ENCODE results near the gene CDK5. TPM values are rescaled to one million over a fixed set of nuclear protein-coding genes. Genes with fewer than 3 reads are reported as not detected.

CDK5 gene
- total RNA-seq, 1 donor from 2014 or later = 47.9 TPM

GRCh38 chr7:151035026-151035717 is 22.5 kb downstream of the CDK5 start:
- FAIRE-seq = no peak
- H3K4me1 Mint-ChIP-seq (ENCODE audit: low read depth, unreplicated experiment) = peaks cover 20% of the 10 kb centered on the region
- H3K27me3 Mint-ChIP-seq (ENCODE audit: low read depth, unreplicated experiment) = no peaks in the 10 kb centered on the region
- no peaks in the 10 kb centered on the region for H3K9me3 Mint-ChIP-seq (ENCODE audit: unreplicated experiment)
- TF ChIP-seq CTCF (IDR thresholded peaks at IDR 0.05; ENCODE audit: insufficient read depth, low read depth, low read length) (no peak), EZH2 (IDR thresholded peaks at IDR 0.05; ENCODE audit: insufficient read depth, low read length) (no peak)
- H3K4me3 Mint-ChIP-seq (ENCODE audit: unreplicated experiment) = no peak overlapping the region
- peaks cover 5% of the 10 kb centered on the region for H3K36me3 ChIP-seq (ENCODE audit: insufficient read depth, low read length)
- H3K4me2 ChIP-seq (ENCODE audit: low read length) = no peak overlapping the region
- no peak overlapping the region for H3K27ac ChIP-seq (ENCODE audit: low read depth, low read length)
- H3K9ac ChIP-seq (ENCODE audit: low read length) = no peak overlapping the region
- H3K79me2 ChIP-seq (ENCODE audit: insufficient read depth, low read length) = peaks cover 2% of the 10 kb centered on the region
- H3K4me1 ChIP-seq (ENCODE audit: insufficient read depth, low read length) = peaks cover 19% of the 10 kb centered on the region
- peaks cover 11% of the 10 kb centered on the region for H3K36me3 Mint-ChIP-seq (ENCODE audit: low read depth, unreplicated experiment)
- H2AFZ ChIP-seq (ENCODE audit: low read depth, low read length) = no peak overlapping the region
- no peak for DNase-seq (ENCODE audit: low read depth)
- H3K27ac Mint-ChIP-seq (ENCODE audit: unreplicated experiment) = no peak overlapping the region
- no peak overlapping the region for H3K4me3 ChIP-seq (ENCODE audit: insufficient read depth, low read depth, low read length)
- no peaks in the 10 kb centered on the region for H3K27me3 ChIP-seq (ENCODE audit: insufficient read depth, low read length)
- no peaks in the 10 kb centered on the region for H4K20me1 ChIP-seq (ENCODE audit: insufficient read depth, low read length)
- H3K9me3 ChIP-seq (ENCODE audit: insufficient read depth, low read depth, low read length) = no peaks in the 10 kb centered on the region

GRCh38 chr7:151034312-151035025 is 23.2 kb downstream of the CDK5 start:
- Histone ChIP-seq H2AFZ (ENCODE audit: low read depth, low read length) (no peak overlapping the region), H3K4me3 (ENCODE audit: insufficient read depth, low read depth, low read length) (no peak overlapping the region), H3K9me3 (ENCODE audit: insufficient read depth, low read depth, low read length) (no peaks in the 10 kb centered on the region), H3K4me1 (ENCODE audit: insufficient read depth, low read length) (peaks cover 12% of the 10 kb centered on the region), H4K20me1 (ENCODE audit: insufficient read depth, low read length) (no peaks in the 10 kb centered on the region), H3K36me3 (ENCODE audit: insufficient read depth, low read length) (peaks cover 5% of the 10 kb centered on the region), H3K27me3 (ENCODE audit: insufficient read depth, low read length) (no peaks in the 10 kb centered on the region), H3K27ac (ENCODE audit: low read depth, low read length) (no peak overlapping the region), H3K79me2 (ENCODE audit: insufficient read depth, low read length) (peaks cover 9% of the 10 kb centered on the region), H3K9ac (ENCODE audit: low read length) (no peak overlapping the region), H3K4me2 (ENCODE audit: low read length) (no peak overlapping the region)
- Mint-ChIP-seq H3K36me3 (ENCODE audit: low read depth, unreplicated experiment) (peaks cover 11% of the 10 kb centered on the region), H3K27me3 (ENCODE audit: low read depth, unreplicated experiment) (no peaks in the 10 kb centered on the region), H3K27ac (ENCODE audit: unreplicated experiment) (no peak overlapping the region), H3K4me1 (ENCODE audit: low read depth, unreplicated experiment) (peaks cover 13% of the 10 kb centered on the region), H3K4me3 (ENCODE audit: unreplicated experiment) (no peak overlapping the region), H3K9me3 (ENCODE audit: unreplicated experiment) (no peaks in the 10 kb centered on the region)
- TF ChIP-seq CTCF (IDR thresholded peaks at IDR 0.05; ENCODE audit: insufficient read depth, low read depth, low read length) (no peak), EZH2 (IDR thresholded peaks at IDR 0.05; ENCODE audit: insufficient read depth, low read length) (no peak)
- no peak for FAIRE-seq
- no peak for DNase-seq (ENCODE audit: low read depth)

GRCh38 chr7:151033864-151034249 is 23.8 kb downstream of the CDK5 start:
- no peaks in the 10 kb centered on the region for H3K27me3 Mint-ChIP-seq (ENCODE audit: low read depth, unreplicated experiment)
- no peak overlapping the region for H3K9ac ChIP-seq (ENCODE audit: low read length)
- no peak overlapping the region for H3K27ac ChIP-seq (ENCODE audit: low read depth, low read length)
- no peak overlapping the region for H2AFZ ChIP-seq (ENCODE audit: low read depth, low read length)
- no peak for TF ChIP-seq EZH2 (IDR thresholded peaks at IDR 0.05; ENCODE audit: insufficient read depth, low read length)
- no peak for TF ChIP-seq CTCF (IDR thresholded peaks at IDR 0.05; ENCODE audit: insufficient read depth, low read depth, low read length)
- peaks cover 7% of the 10 kb centered on the region for H3K4me1 Mint-ChIP-seq (ENCODE audit: low read depth, unreplicated experiment)
- peaks cover 10% of the 10 kb centered on the region for H3K4me1 ChIP-seq (ENCODE audit: insufficient read depth, low read length)
- H3K9me3 Mint-ChIP-seq (ENCODE audit: unreplicated experiment) = no peaks in the 10 kb centered on the region
- no peak overlapping the region for H3K4me2 ChIP-seq (ENCODE audit: low read length)
- DNase-seq (ENCODE audit: low read depth) (no peak), FAIRE-seq (no peak)
- H3K79me2 ChIP-seq (ENCODE audit: insufficient read depth, low read length) = peaks cover 14% of the 10 kb centered on the region
- no peak overlapping the region for H3K4me3 Mint-ChIP-seq (ENCODE audit: unreplicated experiment)
- no peaks in the 10 kb centered on the region for H4K20me1 ChIP-seq (ENCODE audit: insufficient read depth, low read length)
- no peak overlapping the region for H3K27ac Mint-ChIP-seq (ENCODE audit: unreplicated experiment)
- H3K36me3 ChIP-seq (ENCODE audit: insufficient read depth, low read length) = peaks cover 5% of the 10 kb centered on the region
- peaks cover 11% of the 10 kb centered on the region for H3K36me3 Mint-ChIP-seq (ENCODE audit: low read depth, unreplicated experiment)
- H3K9me3 ChIP-seq (ENCODE audit: insufficient read depth, low read depth, low read length) = no peaks in the 10 kb centered on the region
- no peak overlapping the region for H3K4me3 ChIP-seq (ENCODE audit: insufficient read depth, low read depth, low read length)
- H3K27me3 ChIP-seq (ENCODE audit: insufficient read depth, low read length) = no peaks in the 10 kb centered on the region
